ENCODE measurements around the gene SERPINE2.
A peak's percentile ranks its signal among the peaks of the same experiment; 100 is the strongest.
"Not testable (repeated sequence)": the region's sequence is repeated elsewhere in the genome, so short reads cannot be mapped to it uniquely, and the experiment has no call there.

The SERPINE2 gene

DNA sequence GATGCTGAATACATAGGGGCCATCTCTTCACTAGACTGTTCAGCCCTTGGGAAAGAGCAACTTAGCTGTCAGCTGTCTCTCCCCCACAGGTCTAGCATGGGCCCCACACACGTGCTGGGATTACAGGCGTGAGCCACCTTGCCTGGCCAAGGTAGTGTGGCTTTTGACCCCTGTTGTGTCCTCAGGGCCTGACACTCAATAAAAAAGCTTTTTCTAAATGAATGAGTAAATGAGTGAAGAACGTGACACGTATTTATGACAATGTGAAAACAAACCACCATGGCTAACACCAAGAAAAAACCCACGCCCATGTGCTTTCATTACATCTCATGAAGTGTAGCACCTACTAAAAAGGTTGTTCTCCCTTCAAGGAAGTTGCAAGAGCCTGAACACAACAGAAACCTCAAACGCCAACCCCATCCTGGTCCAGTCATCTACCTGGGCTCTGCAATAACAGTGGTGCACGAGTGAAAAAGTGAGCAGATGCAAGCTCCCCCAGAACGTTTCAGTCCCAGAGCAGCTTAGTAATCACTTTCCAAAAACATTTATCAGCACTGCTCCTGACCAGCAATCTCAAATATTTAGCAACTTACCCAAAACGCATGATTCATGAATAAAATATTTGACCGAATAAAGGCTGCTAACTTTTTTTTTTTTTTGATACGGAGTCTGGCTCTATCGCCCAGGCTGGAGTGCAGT is 97.4 kb downstream of the SERPINE2 start:
- DNase-seq, result peak in 1 of 6 experiments; percentile 2

DNA sequence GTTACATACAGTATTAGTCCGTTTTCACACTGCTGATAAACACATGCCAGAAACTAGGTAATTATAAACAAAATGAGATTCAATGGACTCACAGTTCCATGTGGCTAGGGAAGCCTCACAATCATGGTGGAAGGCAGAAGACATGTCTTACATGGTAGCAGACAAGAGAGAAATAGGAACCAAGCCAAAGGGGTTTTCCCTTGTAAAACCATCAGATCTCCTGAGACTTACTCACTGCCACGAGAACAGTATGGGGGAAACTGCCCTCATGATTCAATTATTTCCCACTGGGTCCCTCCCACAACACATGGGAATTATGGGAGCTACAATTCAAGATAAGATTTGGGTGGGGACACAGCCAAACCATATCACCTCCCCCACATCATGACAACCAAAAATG is 99.6 kb downstream of the SERPINE2 start:
- DNase-seq, result not testable (repeated sequence)

DNA sequence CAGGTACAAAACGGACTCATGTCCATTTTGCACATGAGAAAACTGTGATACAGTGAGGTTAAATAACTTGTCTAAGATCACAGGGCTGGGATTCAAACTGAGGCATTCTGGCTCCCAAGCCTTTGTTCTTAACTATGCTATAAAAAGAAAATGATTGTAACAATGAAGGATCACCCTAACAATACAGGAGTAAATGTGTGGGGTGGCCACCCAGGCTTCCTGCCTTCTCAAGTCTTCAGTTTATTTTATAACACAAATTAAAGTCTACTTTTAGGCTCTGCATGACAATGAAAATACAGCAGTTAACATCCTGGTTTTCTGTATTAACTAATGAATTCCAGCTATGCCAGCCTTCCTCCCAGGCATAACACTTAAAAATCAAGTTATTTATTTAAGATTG is 101.6 kb downstream of the SERPINE2 start:
- DNase-seq, result no peak

GRCh38 chr2:223936862-223937326 is 102.2 kb downstream of the SERPINE2 start:
- no peak for DNase-seq

DNA sequence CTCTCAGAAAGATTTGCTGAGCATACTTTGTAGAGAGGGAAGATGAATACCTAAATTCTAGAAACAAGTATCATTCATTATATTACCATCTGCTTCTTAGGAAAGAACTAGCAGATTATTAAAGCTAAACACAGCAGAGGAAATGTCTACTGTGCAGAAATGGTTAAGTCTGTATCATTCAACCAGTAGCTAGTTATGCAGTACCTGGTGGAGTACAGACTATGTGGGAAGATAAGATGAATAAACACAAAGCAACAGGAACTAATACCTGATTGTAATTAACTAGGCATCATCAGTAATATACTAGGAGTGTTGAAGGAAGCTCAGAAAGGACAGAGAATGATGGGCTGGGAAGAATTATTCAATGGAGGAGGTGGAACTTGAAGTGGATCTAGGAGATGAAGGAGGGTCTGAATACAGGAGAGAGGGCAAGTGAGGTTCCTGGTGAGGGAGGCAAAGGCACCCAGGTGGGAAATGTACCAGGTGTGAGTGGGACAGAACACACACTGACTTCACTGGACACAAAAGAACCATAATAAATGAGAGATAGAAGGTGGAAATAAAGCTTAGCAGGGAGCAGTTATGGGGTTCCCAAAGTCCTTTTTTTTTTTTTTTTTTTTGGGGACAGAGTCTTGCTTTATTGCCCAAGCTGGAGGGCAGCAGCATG is 103.5 kb downstream of the SERPINE2 start:
- DNase-seq, result no peak

DNA sequence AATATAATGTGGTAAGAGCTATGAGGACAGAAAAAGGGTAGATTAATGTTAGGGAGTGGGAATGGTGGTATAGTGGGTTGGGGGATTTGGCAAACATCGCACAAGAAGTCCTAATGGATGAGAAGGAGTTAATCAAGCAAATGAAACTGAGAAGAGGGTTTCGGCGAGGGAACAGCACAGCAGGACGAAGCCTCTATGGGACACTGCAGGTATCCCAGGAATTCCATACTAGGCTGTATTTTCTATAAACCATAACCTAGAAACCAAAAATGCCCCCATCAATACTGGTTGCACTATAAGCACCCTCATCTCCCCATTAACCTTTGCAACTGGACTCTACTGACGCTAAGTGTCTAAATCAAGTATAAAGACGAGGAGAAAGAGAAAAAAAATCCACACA is 104.2 kb downstream of the SERPINE2 start:
- DNase-seq, result no peak

- DNase-seq, result no peak
Measured at GRCh38 chr2:223932816-223933800, 106.0 kb downstream of the SERPINE2 start.

- no peak for DNase-seq
Measured at GRCh38 chr2:223930103-223930976, 108.7 kb downstream of the SERPINE2 start.

GRCh38 chr2:223929571-223930102 is 109.4 kb downstream of the SERPINE2 start:
- DNase-seq, result peak in 3 of 6 experiments; percentile 47 to 64 (median 51)

DNA sequence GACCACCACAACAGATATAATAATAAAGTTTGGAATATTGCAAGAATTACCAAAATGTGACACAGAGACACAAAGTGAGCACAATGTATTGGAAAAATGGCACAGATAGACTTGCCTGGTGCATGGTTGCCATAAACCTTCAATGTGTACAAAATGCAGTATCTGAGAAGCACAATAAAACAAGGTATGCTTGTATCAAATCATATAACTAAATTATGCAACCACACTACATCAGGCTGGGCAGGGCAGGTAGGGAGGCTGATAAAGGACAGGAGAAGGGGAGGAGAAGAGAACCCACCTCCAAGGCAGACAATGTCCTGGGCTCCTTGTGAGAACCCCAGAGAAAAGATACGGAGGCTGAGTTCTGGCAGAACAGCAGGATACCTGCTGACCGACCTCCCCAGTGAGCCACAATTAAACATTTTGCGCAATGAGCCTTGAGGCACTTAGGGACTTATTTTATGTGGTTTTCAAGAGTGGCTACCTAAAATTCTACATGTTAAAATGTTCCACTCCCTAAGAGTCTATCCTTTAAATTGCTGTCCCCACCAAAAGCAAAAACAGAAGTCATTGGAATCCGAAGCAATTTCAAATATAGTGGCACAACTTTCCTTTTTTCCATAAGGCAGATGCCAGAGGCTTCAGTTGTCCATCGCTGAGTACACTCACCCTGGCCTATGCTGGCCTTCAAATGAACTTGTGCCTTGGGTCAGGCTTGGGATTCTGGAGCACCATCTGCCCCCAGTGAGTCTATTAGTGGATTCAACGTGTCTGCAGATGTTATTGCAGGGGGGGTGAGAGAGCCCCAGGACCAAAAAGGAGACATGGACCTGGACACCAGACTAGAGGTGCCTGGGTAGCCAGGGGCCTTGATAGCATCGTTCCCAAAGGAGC is 110.7 kb downstream of the SERPINE2 start:
- no peak for DNase-seq

- DNase-seq, result no peak
Measured at GRCh38 chr2:223925106-223925505, 114.0 kb downstream of the SERPINE2 start.
